ENCODE data around the gene TMEM54. TPM values are rescaled to one million over a fixed set of nuclear protein-coding genes. Genes with fewer than 3 reads are reported as not detected.

The TMEM54 gene
- total and polyA plus RNA-seq, 2 experiments from 2014 or later = 11.2 to 11.7 TPM

DNA sequence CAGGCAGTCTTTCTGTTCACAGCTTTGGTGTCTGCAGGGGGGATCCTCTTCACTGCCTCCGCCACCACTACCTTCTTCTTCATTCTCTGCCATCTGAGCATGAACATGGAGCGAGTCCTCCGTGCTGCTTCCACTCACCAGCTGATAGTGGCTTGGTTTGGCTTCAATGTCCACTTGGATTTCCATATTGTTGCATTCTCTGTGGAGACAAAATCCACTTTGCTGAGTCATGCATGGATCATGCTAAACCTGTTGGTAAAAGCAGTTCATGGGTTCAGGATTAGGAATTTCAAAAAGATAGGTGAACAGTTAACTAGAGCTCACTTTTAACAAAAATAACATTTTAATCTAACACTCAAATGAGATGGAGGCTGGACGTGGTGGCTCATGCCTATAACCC lies 35.9 kb upstream of the TMEM54 start (continued):
- TF ChIP-seq, protein P1, sequence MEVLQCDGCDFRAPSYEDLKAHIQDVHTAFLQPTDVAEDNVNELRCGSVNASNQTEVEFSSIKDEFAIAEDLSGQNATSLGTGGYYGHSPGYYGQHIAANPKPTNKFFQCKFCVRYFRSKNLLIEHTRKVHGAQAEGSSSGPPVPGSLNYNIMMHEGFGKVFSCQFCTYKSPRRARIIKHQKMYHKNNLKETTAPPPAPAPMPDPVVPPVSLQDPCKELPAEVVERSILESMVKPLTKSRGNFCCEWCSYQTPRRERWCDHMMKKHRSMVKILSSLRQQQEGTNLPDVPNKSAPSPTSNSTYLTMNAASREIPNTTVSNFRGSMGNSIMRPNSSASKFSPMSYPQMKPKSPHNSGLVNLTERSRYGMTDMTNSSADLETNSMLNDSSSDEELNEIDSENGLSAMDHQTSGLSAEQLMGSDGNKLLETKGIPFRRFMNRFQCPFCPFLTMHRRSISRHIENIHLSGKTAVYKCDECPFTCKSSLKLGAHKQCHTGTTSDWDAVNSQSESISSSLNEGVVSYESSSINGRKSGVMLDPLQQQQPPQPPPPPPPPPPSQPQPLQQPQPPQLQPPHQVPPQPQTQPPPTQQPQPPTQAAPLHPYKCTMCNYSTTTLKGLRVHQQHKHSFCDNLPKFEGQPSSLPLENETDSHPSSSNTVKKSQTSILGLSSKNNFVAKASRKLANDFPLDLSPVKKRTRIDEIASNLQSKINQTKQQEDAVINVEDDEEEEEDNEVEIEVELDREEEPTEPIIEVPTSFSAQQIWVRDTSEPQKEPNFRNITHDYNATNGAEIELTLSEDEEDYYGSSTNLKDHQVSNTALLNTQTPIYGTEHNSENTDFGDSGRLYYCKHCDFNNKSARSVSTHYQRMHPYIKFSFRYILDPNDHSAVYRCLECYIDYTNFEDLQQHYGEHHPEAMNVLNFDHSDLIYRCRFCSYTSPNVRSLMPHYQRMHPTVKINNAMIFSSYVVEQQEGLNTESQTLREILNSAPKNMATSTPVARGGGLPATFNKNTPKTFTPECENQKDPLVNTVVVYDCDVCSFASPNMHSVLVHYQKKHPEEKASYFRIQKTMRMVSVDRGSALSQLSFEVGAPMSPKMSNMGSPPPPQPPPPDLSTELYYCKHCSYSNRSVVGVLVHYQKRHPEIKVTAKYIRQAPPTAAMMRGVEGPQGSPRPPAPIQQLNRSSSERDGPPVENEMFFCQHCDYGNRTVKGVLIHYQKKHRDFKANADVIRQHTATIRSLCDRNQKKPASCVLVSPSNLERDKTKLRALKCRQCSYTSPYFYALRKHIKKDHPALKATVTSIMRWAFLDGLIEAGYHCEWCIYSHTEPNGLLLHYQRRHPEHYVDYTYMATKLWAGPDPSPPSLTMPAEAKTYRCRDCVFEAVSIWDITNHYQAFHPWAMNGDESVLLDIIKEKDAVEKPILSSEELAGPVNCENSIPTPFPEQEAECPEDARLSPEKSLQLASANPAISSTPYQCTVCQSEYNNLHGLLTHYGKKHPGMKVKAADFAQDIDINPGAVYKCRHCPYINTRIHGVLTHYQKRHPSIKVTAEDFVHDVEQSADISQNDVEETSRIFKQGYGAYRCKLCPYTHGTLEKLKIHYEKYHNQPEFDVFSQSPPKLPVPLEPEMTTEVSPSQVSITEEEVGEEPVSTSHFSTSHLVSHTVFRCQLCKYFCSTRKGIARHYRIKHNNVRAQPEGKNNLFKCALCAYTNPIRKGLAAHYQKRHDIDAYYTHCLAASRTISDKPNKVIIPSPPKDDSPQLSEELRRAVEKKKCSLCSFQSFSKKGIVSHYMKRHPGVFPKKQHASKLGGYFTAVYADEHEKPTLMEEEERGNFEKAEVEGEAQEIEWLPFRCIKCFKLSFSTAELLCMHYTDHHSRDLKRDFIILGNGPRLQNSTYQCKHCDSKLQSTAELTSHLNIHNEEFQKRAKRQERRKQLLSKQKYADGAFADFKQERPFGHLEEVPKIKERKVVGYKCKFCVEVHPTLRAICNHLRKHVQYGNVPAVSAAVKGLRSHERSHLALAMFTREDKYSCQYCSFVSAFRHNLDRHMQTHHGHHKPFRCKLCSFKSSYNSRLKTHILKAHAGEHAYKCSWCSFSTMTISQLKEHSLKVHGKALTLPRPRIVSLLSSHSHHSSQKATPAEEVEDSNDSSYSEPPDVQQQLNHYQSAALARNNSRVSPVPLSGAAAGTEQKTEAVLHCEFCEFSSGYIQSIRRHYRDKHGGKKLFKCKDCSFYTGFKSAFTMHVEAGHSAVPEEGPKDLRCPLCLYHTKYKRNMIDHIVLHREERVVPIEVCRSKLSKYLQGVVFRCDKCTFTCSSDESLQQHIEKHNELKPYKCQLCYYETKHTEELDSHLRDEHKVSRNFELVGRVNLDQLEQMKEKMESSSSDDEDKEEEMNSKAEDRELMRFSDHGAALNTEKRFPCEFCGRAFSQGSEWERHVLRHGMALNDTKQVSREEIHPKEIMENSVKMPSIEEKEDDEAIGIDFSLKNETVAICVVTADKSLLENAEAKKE (CRISPR knock-in tag; IDR thresholded peaks at IDR 0.05) = no peak
- TF ChIP-seq EZH2 (IDR thresholded peaks at IDR 0.05; ENCODE audit: low read depth, unreplicated experiment) = no peak

DNA sequence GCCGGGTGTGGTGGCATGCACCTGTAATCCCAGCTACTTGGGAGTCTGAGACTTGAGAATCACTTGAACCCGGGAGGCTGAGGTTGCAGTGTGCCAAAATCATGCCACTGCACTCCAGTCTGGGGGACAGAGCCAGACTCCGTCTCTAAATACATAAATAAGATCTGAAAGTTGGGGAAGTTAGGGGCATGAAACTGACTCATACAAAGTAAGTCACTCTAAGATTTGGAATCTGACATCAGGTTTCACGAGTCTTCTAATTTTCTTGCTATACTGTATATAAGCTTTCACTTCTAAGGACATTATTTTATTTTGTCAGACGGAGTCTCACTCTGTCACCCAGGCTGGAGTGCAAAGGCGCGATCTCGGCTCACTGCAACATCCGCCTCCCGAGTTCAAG lies 33.3 kb upstream of the TMEM54 start:
- no peak overlapping the region for H3K27ac ChIP-seq (ENCODE audit: low read depth)
- 0 out of 2 replicates have a peak, but pooled peaks cover 4% of the 10 kb centered on the region for H3K4me1 ChIP-seq (ENCODE audit: insufficient read depth)
- Mint-ChIP-seq H3K27ac (no peak overlapping the region), H3K36me3 (ENCODE audit: low read depth) (peaks cover 11% of the 10 kb centered on the region), H3K4me3 (no peak overlapping the region), H3K4me1 (peaks cover 6% of the 10 kb centered on the region; the same call in 2 of the 3 replicates), H3K9me3 (no peaks in the 10 kb centered on the region), H3K27me3 (ENCODE audit: insufficient read depth, low read depth, poor library complexity) (no peaks in the 10 kb centered on the region)
- no peak overlapping the region for H3K4me3 ChIP-seq
- no peak overlapping the region for H2AFZ ChIP-seq
- no peak for DNase-seq (ENCODE audit: low spot score)
- 0 out of 2 replicates have a peak, but pooled peaks cover 4% of the 10 kb centered on the region for H4K20me1 ChIP-seq (replicated peaks; ENCODE audit: insufficient read depth)
- H3K27me3 ChIP-seq (ENCODE audit: insufficient read depth) = peaks cover 7% of the 10 kb centered on the region; the same call in 1 of the 2 replicates
- no peak overlapping the region for H3K4me2 ChIP-seq
- H3K9me2 ChIP-seq (ENCODE audit: insufficient read depth) = no peaks in the 10 kb centered on the region
- ATAC-seq = no peak
- no peaks in the 10 kb centered on the region for H3K79me2 ChIP-seq (replicated peaks; ENCODE audit: insufficient read depth)
- H3F3A ChIP-seq (replicated peaks; ENCODE audit: low read depth) = no peaks in the 10 kb centered on the region; the same call in 1 of the 2 replicates
- H3K36me3 ChIP-seq (ENCODE audit: insufficient read depth) = peaks cover 9% of the 10 kb centered on the region; the same call in 1 of the 2 replicates
- TF ChIP-seq STAT1 (IDR thresholded peaks at IDR 0.05; ENCODE audit: unreplicated experiment) (no peak), EZH2 (IDR thresholded peaks at IDR 0.05; ENCODE audit: low read depth, unreplicated experiment) (no peak), JUNB (IDR thresholded peaks at IDR 0.05; ENCODE audit: unreplicated experiment) (no peak)
